Measurements from ENCODE around the gene PRDM15.

Gene PRDM15

DNA sequence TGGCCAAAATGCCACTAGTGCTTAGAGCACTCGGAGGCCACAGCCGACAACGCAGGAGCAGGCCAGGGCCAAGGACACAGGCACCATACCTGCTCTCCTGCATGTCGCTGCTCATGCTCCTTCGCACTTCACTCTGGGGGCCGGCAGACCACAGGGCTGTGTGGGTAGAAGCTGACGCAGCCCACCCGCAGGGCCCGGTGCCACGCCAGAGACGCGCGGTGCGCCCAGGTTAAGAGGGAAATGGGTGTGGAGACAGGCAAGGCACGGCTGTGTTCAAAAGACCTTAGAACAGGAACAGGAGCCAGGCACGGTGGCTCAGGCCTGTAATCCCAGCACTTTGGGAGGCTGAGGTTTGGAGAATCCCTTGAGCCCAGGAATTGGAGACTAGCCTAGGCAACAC is 13.6 kb upstream of the PRDM15 start:
- no peak for TF ChIP-seq EZH2 (optimal IDR thresholded peaks at IDR 0.05; ENCODE audit: low read depth, low read length)
- no peak for TF ChIP-seq EZH2phosphoT487 (IDR thresholded peaks at IDR 0.05; ENCODE audit: low read length)
- TF ChIP-seq, protein P1, sequence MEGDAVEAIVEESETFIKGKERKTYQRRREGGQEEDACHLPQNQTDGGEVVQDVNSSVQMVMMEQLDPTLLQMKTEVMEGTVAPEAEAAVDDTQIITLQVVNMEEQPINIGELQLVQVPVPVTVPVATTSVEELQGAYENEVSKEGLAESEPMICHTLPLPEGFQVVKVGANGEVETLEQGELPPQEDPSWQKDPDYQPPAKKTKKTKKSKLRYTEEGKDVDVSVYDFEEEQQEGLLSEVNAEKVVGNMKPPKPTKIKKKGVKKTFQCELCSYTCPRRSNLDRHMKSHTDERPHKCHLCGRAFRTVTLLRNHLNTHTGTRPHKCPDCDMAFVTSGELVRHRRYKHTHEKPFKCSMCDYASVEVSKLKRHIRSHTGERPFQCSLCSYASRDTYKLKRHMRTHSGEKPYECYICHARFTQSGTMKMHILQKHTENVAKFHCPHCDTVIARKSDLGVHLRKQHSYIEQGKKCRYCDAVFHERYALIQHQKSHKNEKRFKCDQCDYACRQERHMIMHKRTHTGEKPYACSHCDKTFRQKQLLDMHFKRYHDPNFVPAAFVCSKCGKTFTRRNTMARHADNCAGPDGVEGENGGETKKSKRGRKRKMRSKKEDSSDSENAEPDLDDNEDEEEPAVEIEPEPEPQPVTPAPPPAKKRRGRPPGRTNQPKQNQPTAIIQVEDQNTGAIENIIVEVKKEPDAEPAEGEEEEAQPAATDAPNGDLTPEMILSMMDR (IDR thresholded peaks at IDR 0.05; ENCODE audit: low read length) = no peak
- H3K27me3 ChIP-seq (replicated peaks; ENCODE audit: insufficient read depth, low read length) = no peaks in the 10 kb centered on the region
- H3K4me1 ChIP-seq (ENCODE audit: low read length) = no peaks in the 10 kb centered on the region
- no peak for DNase-seq
- no peaks in the 10 kb centered on the region for H3F3A ChIP-seq (ENCODE audit: insufficient read depth, low read length)
- no peak overlapping the region for H3K4me3 ChIP-seq (ENCODE audit: low read length)
- no peak overlapping the region for H3K27ac ChIP-seq (ENCODE audit: low read length)
- H3K9me2 ChIP-seq (replicated peaks; ENCODE audit: insufficient read depth, low read length) = no peaks in the 10 kb centered on the region
- no peak overlapping the region for H3K4me2 ChIP-seq (ENCODE audit: low read depth, low read length)
- H3K9me3 ChIP-seq (replicated peaks; ENCODE audit: insufficient read depth, low read length) = no peaks in the 10 kb centered on the region
- no peaks in the 10 kb centered on the region for H3K36me3 ChIP-seq (replicated peaks; ENCODE audit: insufficient read depth, low read length)
- no peaks in the 10 kb centered on the region for H4K20me1 ChIP-seq (ENCODE audit: insufficient read depth, low read length)
- H3K9ac ChIP-seq (ENCODE audit: low read length) = no peak overlapping the region
- H2AFZ ChIP-seq (ENCODE audit: low read length) = no peak overlapping the region
- no peaks in the 10 kb centered on the region for H3K79me2 ChIP-seq (ENCODE audit: low read length)

DNA sequence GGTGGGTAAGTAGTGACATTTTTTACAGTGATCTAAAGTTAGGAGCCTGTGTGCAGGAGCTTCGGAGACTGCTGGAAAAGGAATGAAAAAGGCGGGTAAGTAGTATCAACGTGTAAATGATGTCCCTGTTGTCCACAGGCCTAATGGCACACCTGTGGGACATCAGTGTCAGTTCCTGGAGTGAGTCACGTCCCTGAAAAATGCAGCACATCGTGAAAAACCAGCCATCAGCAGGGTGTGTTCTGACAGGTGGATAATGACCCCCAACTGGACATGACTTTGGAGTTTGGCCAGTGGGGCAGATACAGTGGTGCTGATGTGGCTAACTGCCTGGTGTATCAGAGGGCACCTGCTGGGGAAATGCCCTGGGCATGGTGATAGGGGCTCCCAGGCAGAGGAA is 12.0 kb upstream of the PRDM15 start:
- H3K4me2 ChIP-seq (ENCODE audit: low read depth, low read length) = no peak overlapping the region
- no peaks in the 10 kb centered on the region for H3K79me2 ChIP-seq (ENCODE audit: low read length)
- H4K20me1 ChIP-seq (ENCODE audit: insufficient read depth, low read length) = no peaks in the 10 kb centered on the region
- no peaks in the 10 kb centered on the region for H3K9me3 ChIP-seq (replicated peaks; ENCODE audit: insufficient read depth, low read length)
- no peak overlapping the region for H3K27ac ChIP-seq (ENCODE audit: low read length)
- H3K36me3 ChIP-seq (replicated peaks; ENCODE audit: insufficient read depth, low read length) = no peaks in the 10 kb centered on the region
- DNase-seq = no peak
- H3K9me2 ChIP-seq (replicated peaks; ENCODE audit: insufficient read depth, low read length) = no peaks in the 10 kb centered on the region
- no peaks in the 10 kb centered on the region for H3F3A ChIP-seq (ENCODE audit: insufficient read depth, low read length)
- no peak overlapping the region for H3K4me3 ChIP-seq (ENCODE audit: low read length)
- no peaks in the 10 kb centered on the region for H3K4me1 ChIP-seq (ENCODE audit: low read length)
- H3K9ac ChIP-seq (ENCODE audit: low read length) = no peak overlapping the region
- H2AFZ ChIP-seq (ENCODE audit: low read length) = no peak overlapping the region
- H3K27me3 ChIP-seq (replicated peaks; ENCODE audit: insufficient read depth, low read length) = no peaks in the 10 kb centered on the region
- TF ChIP-seq EZH2phosphoT487 (IDR thresholded peaks at IDR 0.05; ENCODE audit: low read length) (no peak), EZH2 (optimal IDR thresholded peaks at IDR 0.05; ENCODE audit: low read depth, low read length) (no peak)
- TF ChIP-seq, protein P1 (IDR thresholded peaks at IDR 0.05; ENCODE audit: low read length) = no peak

DNA sequence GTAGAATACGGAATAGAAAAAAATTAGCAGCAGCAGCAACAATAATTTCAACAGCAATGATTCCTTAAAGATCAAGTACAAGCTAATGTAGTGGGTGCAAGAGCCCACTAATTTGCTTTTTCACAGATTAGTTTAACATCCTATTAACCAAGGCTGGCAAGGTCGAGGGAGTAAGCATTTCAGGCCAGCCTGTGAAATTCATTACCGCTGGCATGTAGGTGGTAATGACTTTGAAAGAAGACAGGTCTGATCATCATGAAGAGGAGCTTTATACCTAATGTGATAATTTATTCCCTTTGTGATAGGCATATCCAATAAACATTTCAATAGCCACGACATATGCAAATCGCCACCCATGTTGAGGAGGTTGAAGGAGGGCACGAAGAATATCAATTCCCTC is 11.2 kb upstream of the PRDM15 start:
- Histone ChIP-seq H3K27ac (ENCODE audit: low read length) (no peak overlapping the region), H3K4me1 (ENCODE audit: low read length) (no peaks in the 10 kb centered on the region), H2AFZ (ENCODE audit: low read length) (no peak overlapping the region), H3K9me2 (replicated peaks; ENCODE audit: insufficient read depth, low read length) (no peaks in the 10 kb centered on the region), H3F3A (ENCODE audit: insufficient read depth, low read length) (no peaks in the 10 kb centered on the region), H3K27me3 (replicated peaks; ENCODE audit: insufficient read depth, low read length) (no peaks in the 10 kb centered on the region), H3K36me3 (replicated peaks; ENCODE audit: insufficient read depth, low read length) (no peaks in the 10 kb centered on the region), H3K4me3 (ENCODE audit: low read length) (no peak overlapping the region), H3K9me3 (replicated peaks; ENCODE audit: insufficient read depth, low read length) (no peaks in the 10 kb centered on the region), H4K20me1 (ENCODE audit: insufficient read depth, low read length) (no peaks in the 10 kb centered on the region), H3K4me2 (ENCODE audit: low read depth, low read length) (no peak overlapping the region), H3K79me2 (ENCODE audit: low read length) (no peaks in the 10 kb centered on the region), H3K9ac (ENCODE audit: low read length) (no peak overlapping the region)
- DNase-seq = no peak
- TF ChIP-seq EZH2phosphoT487 (IDR thresholded peaks at IDR 0.05; ENCODE audit: low read length) (no peak), EZH2 (optimal IDR thresholded peaks at IDR 0.05; ENCODE audit: low read depth, low read length) (no peak)
- TF ChIP-seq, protein P1 (IDR thresholded peaks at IDR 0.05; ENCODE audit: low read length) = no peak
